Parathyroid adenoma (tissue), 2 donors: ENCODE measurements around the gene MAD1L1.

Experiments
- H2AFZ ChIP-seq: fragments of 300-600 bp; sonication (generic); one replicate; pipeline ENCODE4 v1.7.0; 2017; ENCODE audit warnings: antibody characterized with exemption, mild to moderate bottlenecking
- H3K27ac ChIP-seq: fragments of 300-600 bp; sonication (generic); one replicate; pipeline ENCODE4 v1.7.0; 2017
- H3K27me3 ChIP-seq: fragments of 300-600 bp; sonication (generic); one replicate; pipeline ENCODE4 v1.7.0; 2017; ENCODE audit warnings: low read length; ENCODE audit not compliant: control insufficient read depth, insufficient read depth
- H3K36me3 ChIP-seq: fragments of 300-600 bp; sonication (generic); one replicate; pipeline ENCODE4 v1.7.0; 2017; ENCODE audit warnings: low read length; ENCODE audit not compliant: control insufficient read depth, insufficient read depth
- H3K4me1 ChIP-seq: fragments of 300-600 bp; sonication (generic); one replicate; pipeline ENCODE4 v1.7.0; 2017; ENCODE audit warnings: control low read depth
- H3K4me2 ChIP-seq: fragments of 300-600 bp; sonication (generic); one replicate; pipeline ENCODE4 v1.7.0; 2017; ENCODE audit warnings: low read length
- H3K4me3 ChIP-seq: fragments of 300-600 bp; sonication (generic); one replicate; pipeline ENCODE4 v1.7.0; 2017; ENCODE audit warnings: low read depth, low read length
- H3K79me2 ChIP-seq: fragments of 300-600 bp; sonication (generic); one replicate; pipeline ENCODE4 v1.7.0; 2017; ENCODE audit warnings: control low read depth
- H3K9ac ChIP-seq: fragments of 300-600 bp; sonication (generic); one replicate; pipeline ENCODE4 v1.7.0; 2017; ENCODE audit warnings: mild to moderate bottlenecking
- H3K9me3 ChIP-seq: fragments of 300-600 bp; sonication (generic); one replicate; pipeline ENCODE4 v1.7.0; 2017; ENCODE audit warnings: low read length; ENCODE audit not compliant: control insufficient read depth
- TF ChIP-seq, protein P1 (sequence below): fragments of 300-600 bp; sonication (generic); IDR thresholded peaks from one replicate; pipeline ENCODE4 v1.7.0; 2017; ENCODE audit warnings: antibody characterized with exemption, mild to moderate bottlenecking
- donor health status: primary hyperparathyroidism.

Gene MAD1L1

DNA sequence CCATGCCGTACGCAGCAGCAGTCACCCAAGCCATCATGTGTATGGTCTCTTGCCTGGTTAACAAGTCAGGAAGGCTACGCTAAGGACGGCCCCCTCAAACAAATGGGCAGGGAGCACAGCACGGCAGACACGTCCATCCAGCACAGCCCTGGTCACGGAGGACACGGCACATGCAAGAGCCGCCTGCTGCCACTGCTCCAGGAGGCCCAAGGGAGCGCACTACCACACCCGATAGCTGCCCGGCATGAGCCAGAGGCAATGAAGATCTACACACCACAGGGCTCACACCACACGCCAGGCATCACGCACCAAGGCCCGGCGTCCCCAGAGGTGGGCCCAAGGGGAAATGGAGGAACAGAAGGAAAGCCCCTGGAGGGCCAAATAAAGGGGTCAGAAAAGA is 134.2 kb downstream of the MAD1L1 start:
- Histone ChIP-seq H3K4me1 (no peaks in the 10 kb centered on the region), H3K4me2 (no peak overlapping the region)
- TF ChIP-seq, protein P1, sequence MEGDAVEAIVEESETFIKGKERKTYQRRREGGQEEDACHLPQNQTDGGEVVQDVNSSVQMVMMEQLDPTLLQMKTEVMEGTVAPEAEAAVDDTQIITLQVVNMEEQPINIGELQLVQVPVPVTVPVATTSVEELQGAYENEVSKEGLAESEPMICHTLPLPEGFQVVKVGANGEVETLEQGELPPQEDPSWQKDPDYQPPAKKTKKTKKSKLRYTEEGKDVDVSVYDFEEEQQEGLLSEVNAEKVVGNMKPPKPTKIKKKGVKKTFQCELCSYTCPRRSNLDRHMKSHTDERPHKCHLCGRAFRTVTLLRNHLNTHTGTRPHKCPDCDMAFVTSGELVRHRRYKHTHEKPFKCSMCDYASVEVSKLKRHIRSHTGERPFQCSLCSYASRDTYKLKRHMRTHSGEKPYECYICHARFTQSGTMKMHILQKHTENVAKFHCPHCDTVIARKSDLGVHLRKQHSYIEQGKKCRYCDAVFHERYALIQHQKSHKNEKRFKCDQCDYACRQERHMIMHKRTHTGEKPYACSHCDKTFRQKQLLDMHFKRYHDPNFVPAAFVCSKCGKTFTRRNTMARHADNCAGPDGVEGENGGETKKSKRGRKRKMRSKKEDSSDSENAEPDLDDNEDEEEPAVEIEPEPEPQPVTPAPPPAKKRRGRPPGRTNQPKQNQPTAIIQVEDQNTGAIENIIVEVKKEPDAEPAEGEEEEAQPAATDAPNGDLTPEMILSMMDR, result no peak

DNA sequence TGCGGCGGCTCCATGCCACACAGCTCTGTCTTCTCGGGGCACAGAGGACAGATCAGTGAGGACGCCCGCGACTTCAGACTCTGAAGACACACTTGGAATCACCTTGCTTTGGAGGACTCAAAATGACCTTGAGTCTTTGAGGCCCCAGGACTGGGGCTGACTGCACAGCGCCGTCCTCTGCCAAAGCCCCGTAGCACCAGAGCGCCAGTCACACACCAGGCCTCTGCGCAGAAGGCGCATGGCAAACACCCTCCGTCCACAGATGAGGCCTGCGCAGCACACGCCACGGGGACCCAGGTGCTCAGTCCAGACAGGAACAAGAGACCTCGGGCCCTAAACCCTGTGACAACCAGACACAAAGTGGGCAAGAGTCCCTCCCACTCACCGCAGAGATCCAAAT is 134.7 kb downstream of the MAD1L1 start:
- no peaks in the 10 kb centered on the region for H3K27me3 ChIP-seq
- H3K79me2 ChIP-seq, result no peaks in the 10 kb centered on the region
- no peaks in the 10 kb centered on the region for H3K9me3 ChIP-seq
- TF ChIP-seq, protein P1, result no peak
- H3K9ac ChIP-seq, result no peak overlapping the region
- H3K36me3 ChIP-seq, result no peaks in the 10 kb centered on the region
- H3K4me3 ChIP-seq, result no peak overlapping the region
- no peak overlapping the region for H2AFZ ChIP-seq
- no peaks in the 10 kb centered on the region for H3K4me1 ChIP-seq
- H3K27ac ChIP-seq, result no peak overlapping the region
- no peak overlapping the region for H3K4me2 ChIP-seq

More for the DNA sequence above, 134.2 kb downstream of the MAD1L1 start:
- Histone ChIP-seq H3K4me3 (no peak overlapping the region), H2AFZ (no peak overlapping the region), H3K79me2 (peaks cover 3% of the 10 kb centered on the region), H3K9ac (no peak overlapping the region), H3K9me3 (no peaks in the 10 kb centered on the region), H3K27me3 (no peaks in the 10 kb centered on the region), H3K27ac (no peak overlapping the region), H3K36me3 (no peaks in the 10 kb centered on the region)

DNA sequence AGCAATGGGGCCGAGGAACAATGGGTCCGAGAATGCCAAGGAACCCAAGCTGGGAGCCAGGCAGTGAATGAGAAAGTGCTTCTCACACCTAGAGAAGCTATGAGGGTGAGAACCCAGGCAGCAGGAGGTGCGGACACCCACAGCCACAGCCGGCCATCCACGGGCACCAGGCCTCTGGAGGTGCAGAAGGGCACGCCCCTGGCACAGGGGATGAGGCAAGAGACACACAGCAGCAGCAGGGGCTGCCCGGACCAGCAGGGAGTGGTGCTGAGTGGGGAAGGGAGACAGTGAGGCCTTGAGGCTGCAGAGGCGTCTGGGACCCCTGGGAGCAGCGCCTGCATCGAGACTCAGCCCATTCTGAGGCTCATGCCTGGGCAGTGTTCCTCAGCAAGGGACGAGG is 135.3 kb downstream of the MAD1L1 start:
- H2AFZ ChIP-seq, result no peak overlapping the region
- no peaks in the 10 kb centered on the region for H3K4me1 ChIP-seq
- H3K4me2 ChIP-seq, result no peak overlapping the region
- H3K27ac ChIP-seq, result no peak overlapping the region
- no peaks in the 10 kb centered on the region for H3K36me3 ChIP-seq
- TF ChIP-seq, protein P1, result no peak
- H3K27me3 ChIP-seq, result no peaks in the 10 kb centered on the region
- H3K9me3 ChIP-seq, result no peaks in the 10 kb centered on the region
- no peaks in the 10 kb centered on the region for H3K79me2 ChIP-seq
- H3K4me3 ChIP-seq, result no peak overlapping the region
- no peak overlapping the region for H3K9ac ChIP-seq

DNA sequence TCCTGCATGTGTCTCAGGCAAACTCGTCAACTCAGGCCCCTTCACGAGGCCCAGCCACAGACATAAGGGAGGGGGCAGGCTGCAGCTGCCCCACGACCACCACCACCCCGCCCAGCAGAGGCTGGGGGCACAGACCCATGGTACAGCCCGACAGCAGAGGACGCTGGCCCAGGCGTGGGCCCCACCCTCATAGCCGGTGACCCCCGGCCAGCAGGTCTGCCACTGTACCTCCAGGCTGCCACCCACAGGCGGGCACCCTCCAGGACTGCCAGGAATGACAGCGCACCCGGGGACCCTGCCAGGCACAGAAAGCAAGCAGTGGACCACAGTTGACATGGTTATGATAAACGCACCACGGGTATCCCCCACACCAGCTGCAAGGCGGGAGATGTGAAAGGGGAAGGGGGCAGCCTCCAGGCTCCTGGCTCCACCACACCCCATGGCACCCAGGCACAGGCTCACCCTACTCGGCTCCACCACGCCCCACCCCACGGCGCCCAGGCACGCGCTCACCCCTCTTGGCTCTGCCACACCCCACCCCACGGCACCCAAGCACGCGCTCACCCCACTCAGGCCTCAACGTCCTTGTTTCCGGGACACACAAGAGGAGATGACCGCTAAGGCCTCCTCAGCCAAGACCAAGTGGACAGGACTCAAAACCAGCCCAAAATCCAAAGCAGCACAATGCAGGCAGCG is 135.9 kb downstream of the MAD1L1 start:
- H3K36me3 ChIP-seq, result no peaks in the 10 kb centered on the region
- H3K27ac ChIP-seq, result no peak overlapping the region
- no peaks in the 10 kb centered on the region for H3K4me1 ChIP-seq
- H3K4me3 ChIP-seq, result no peak overlapping the region
- H3K27me3 ChIP-seq, result no peaks in the 10 kb centered on the region
- no peak overlapping the region for H3K4me2 ChIP-seq
- H2AFZ ChIP-seq, result no peak overlapping the region
- H3K79me2 ChIP-seq, result no peaks in the 10 kb centered on the region
- TF ChIP-seq, protein P1, result no peak
- H3K9ac ChIP-seq, result no peak overlapping the region
- H3K9me3 ChIP-seq, result no peaks in the 10 kb centered on the region

DNA sequence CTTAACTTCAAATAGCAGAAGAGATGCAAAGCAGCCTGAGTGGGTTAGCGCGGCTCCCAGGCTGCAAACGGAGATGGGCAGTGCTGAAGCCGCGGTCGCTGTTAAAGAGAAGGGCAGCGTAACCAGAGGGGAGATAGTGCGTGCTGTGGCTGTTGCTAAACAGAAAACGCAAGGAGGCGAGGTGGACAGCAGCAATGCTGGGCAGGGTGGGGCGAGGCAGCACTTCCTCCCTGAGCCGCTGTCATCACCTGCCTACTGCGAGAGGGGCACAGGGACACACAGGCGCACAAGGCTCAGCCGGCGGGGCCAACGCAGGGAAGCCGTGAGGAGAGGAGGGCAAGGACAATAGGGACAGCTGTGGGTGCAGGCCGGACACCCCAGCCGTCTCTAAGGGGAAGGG is 137.3 kb downstream of the MAD1L1 start:
- Histone ChIP-seq H3K4me3 (no peak overlapping the region), H3K27me3 (no peaks in the 10 kb centered on the region), H3K4me1 (no peaks in the 10 kb centered on the region), H3K9me3 (no peaks in the 10 kb centered on the region), H2AFZ (no peak overlapping the region), H3K9ac (no peak overlapping the region), H3K79me2 (no peaks in the 10 kb centered on the region), H3K27ac (no peak overlapping the region), H3K4me2 (no peak overlapping the region), H3K36me3 (no peaks in the 10 kb centered on the region)
- TF ChIP-seq, protein P1, result no peak
